ENCODE results near the gene SPSB4.

GRCh38 chr3:141019244-141019643 lies 31.9 kb upstream of the SPSB4 start:
- TF ChIP-seq, protein P1, sequence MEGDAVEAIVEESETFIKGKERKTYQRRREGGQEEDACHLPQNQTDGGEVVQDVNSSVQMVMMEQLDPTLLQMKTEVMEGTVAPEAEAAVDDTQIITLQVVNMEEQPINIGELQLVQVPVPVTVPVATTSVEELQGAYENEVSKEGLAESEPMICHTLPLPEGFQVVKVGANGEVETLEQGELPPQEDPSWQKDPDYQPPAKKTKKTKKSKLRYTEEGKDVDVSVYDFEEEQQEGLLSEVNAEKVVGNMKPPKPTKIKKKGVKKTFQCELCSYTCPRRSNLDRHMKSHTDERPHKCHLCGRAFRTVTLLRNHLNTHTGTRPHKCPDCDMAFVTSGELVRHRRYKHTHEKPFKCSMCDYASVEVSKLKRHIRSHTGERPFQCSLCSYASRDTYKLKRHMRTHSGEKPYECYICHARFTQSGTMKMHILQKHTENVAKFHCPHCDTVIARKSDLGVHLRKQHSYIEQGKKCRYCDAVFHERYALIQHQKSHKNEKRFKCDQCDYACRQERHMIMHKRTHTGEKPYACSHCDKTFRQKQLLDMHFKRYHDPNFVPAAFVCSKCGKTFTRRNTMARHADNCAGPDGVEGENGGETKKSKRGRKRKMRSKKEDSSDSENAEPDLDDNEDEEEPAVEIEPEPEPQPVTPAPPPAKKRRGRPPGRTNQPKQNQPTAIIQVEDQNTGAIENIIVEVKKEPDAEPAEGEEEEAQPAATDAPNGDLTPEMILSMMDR (IDR thresholded peaks at IDR 0.05), result no peak
- no peak for TF ChIP-seq POLR2A (IDR thresholded peaks at IDR 0.05)
- TF ChIP-seq EP300 (IDR thresholded peaks at IDR 0.05), result no peak

Measured in ovary (tissue), 3 donors.